Esophagus squamous epithelium (tissue), 5 donors: Measurements from ENCODE around the gene MEGF10. TPM values are rescaled to one million over a fixed set of nuclear protein-coding genes. Genes with fewer than 3 reads are reported as not detected.
A peak's percentile ranks its signal among the peaks of the same experiment; 100 is the strongest.

ENCODE experiments used
- DNase-seq: peaks from one replicate; lab custom pipeline; 2025; lab: John Stamatoyannopoulos, UW
- H3K27ac ChIP-seq, 4 donors: fragments of 200-600 bp; sonication (generic); one replicate each; pipeline ENCODE4 v1.5.1; 2016 to 2019; ENCODE audit warnings: mild to moderate bottlenecking in 1 of 4
- H3K27me3 ChIP-seq, 4 donors: fragments of 200-600 bp; sonication (generic); 1 replicate in 3 of 4; 2 replicates in 1 of 4; pipeline versions ENCODE4 v1.5.1 to v1.6.0; 2017 to 2021; ENCODE audit warnings: antibody characterized with exemption in 1 of 4
- H3K36me3 ChIP-seq, 3 donors: fragments of 200-600 bp; sonication (generic); one replicate each; pipeline ENCODE4 v1.5.1; 2016 to 2019
- H3K4me1 ChIP-seq, 3 donors: fragments of 200-600 bp; sonication (generic); one replicate each; pipeline ENCODE4 v1.5.1; 2017 to 2019
- H3K4me3 ChIP-seq, 4 donors: fragments of 200-600 bp; sonication (generic); 1 replicate in 3 of 4; 2 replicates in 1 of 4; pipeline ENCODE4 v1.5.1; 2016 to 2019; ENCODE audit warnings: mild to moderate bottlenecking in 2 of 4, moderate library complexity in 1 of 4
- H3K9me3 ChIP-seq, 3 donors: fragments of 200-600 bp; sonication (generic); one replicate each; pipeline ENCODE4 v1.5.1; 2016 to 2019
- POLR2A ChIP-seq, 4 donors: fragments of 450-650 bp; IDR thresholded peaks; one replicate each; pipeline ENCODE4 v1.6.1; 2017; ENCODE audit warnings: antibody characterized with exemption in 4 of 4, mild to moderate bottlenecking in 4 of 4, moderate library complexity in 3 of 4
- WGBS, 2 donors: methylation state at CpG; one replicate each; pipeline ENCODE4 v1.1.5; 2018; 5-methylcytosine and 5-hydroxymethylcytosine counted together
- intact Hi-C: fragments of 100-400 bp; cut with DNase I; formaldehyde crosslinking; loops from one replicate; pipeline ENCODE4 v1.15.0; 2022
- total RNA-seq, 4 donors: library from RNA; depleted of rRNA; stranded (reverse); fragments of >200 nt; gene quantifications; one replicate each; pipeline ENCODE4 v1.1.0, GENCODE V29; 2016
- TF ChIP-seq, protein P1 (sequence below), 6 experiments: fragments of 450-650 bp in 4 of 6; fragments of 200-600 bp in 2 of 6; sonication (generic) in 2 of 6; IDR thresholded peaks; one replicate each; pipeline ENCODE4 v1.5.1; 2016 to 2019; ENCODE audit warnings: antibody characterized with exemption in 6 of 6, mild to moderate bottlenecking in 4 of 6, moderate library complexity in 4 of 6
- donor health status: DM: yes; HTN: yes; CAD: no.

MEGF10 gene
- 1 to 10 TPM in 1 of 4 donors, not detected in 3; 1.1 TPM for total RNA-seq

DNA sequence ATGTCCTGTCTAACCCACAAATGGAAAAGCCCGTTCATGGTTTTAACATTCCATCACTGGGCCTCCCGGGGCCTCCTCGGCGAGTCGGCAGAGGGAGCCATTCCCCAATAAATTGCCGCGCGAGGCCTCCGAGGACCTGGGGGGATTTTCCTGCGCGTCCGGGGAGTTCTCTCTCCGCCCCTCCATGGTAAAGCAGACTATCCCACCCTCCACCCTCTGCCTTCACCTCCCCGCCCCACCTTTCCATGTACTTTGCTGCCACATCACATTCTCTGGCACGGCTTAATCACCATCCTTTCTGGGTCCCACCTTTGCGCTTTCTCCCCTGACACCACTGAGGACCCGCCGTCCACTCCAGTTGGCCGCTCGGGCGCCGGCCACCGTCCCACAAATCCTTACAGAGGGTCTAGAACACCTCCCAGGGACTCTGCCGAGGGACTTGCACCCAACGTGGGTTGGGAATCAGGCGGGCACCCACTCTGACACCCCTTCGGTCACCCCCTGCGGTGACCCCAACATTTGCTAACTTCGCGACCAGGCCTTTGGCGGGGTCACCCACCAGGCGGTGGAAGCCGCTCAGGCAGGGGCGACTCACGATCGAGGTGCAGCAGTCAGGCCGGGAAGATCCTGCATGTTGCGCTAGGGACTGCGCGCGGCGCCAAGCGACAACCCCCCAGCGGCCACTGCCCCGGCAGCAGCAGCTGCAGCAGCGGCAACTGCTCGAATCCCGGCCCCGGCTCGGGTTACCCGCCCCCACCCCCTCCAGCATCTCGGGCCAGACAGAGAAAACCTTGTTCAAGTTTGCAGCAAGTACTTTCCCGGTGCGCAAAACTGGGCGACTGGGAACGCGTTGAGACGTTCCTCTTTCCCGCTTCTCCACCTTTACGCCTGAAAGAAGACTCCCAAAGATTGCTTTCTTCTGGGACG is at the start of gene MEGF10:
Gene MEGF10 (plus strand): TSS at position 778 of the 927 bp plus-strand sequence. CDS start 40,513 bp downstream, outside the sequence.
- peaks cover 0 to 64% (median 4%) of the 10 kb centered on the region in 4 donors for H3K27me3 ChIP-seq
- no peaks in the 10 kb centered on the region for H3K36me3 ChIP-seq
- no peak within 1 kb of the TSS for H3K27ac ChIP-seq
- no peaks in the 10 kb centered on the region for H3K9me3 ChIP-seq
- DNase-seq, result no peak
- H3K4me3 ChIP-seq, result peak within 1 kb of the TSS in 3 of 4 donors; percentile 11 to 54 (median 24)
- TF ChIP-seq, protein P1, sequence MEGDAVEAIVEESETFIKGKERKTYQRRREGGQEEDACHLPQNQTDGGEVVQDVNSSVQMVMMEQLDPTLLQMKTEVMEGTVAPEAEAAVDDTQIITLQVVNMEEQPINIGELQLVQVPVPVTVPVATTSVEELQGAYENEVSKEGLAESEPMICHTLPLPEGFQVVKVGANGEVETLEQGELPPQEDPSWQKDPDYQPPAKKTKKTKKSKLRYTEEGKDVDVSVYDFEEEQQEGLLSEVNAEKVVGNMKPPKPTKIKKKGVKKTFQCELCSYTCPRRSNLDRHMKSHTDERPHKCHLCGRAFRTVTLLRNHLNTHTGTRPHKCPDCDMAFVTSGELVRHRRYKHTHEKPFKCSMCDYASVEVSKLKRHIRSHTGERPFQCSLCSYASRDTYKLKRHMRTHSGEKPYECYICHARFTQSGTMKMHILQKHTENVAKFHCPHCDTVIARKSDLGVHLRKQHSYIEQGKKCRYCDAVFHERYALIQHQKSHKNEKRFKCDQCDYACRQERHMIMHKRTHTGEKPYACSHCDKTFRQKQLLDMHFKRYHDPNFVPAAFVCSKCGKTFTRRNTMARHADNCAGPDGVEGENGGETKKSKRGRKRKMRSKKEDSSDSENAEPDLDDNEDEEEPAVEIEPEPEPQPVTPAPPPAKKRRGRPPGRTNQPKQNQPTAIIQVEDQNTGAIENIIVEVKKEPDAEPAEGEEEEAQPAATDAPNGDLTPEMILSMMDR (IDR thresholded peaks at IDR 0.05), result peak in 4 of 6 experiments; percentile 31 to 48 (median 41)
- TF ChIP-seq POLR2A (IDR thresholded peaks at IDR 0.05), result no peak
- WGBS, 2 donors, result 4% methylated on average over 31 to 39 of the region's 61 CpGs
- H3K4me1 ChIP-seq, result peaks cover 0 to 11% (median 8%) of the 10 kb centered on the region in 3 donors
- intact Hi-C loops, result no loop called here

DNA sequence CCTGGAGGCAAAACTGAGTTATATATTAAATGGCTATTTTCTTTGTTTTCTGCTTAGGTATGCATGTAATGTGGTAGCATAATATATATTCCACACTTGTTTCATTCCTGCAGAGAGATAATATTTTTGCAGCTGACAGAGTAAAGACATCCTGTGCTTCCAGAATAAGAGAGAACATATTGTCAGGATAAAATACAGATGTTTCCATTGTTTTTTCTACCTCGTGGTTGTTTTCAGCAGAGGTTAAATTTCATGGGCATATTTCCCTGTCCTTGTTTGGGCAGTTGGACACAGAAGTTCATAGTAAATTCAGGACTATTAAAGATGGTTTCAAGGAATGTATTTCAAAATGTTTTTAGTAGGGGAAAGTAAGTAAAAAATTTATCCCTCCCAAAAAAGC is 47.6 kb upstream of the MEGF10 start:
- TF ChIP-seq, protein P1 (IDR thresholded peaks at IDR 0.05), result no peak
- TF ChIP-seq POLR2A (IDR thresholded peaks at IDR 0.05), result no peak
- no peak for DNase-seq
- intact Hi-C loops, result no loop called here
- no peaks in the 10 kb centered on the region for H3K9me3 ChIP-seq
- WGBS, 2 donors, result 16 to 25% methylated on average over 1 of the region's 1 CpG
- H3K4me1 ChIP-seq, result no peaks in the 10 kb centered on the region
- H3K36me3 ChIP-seq, result no peaks in the 10 kb centered on the region
- no peak overlapping the region for H3K4me3 ChIP-seq
- no peaks in the 10 kb centered on the region for H3K27me3 ChIP-seq
- no peak overlapping the region for H3K27ac ChIP-seq

DNA sequence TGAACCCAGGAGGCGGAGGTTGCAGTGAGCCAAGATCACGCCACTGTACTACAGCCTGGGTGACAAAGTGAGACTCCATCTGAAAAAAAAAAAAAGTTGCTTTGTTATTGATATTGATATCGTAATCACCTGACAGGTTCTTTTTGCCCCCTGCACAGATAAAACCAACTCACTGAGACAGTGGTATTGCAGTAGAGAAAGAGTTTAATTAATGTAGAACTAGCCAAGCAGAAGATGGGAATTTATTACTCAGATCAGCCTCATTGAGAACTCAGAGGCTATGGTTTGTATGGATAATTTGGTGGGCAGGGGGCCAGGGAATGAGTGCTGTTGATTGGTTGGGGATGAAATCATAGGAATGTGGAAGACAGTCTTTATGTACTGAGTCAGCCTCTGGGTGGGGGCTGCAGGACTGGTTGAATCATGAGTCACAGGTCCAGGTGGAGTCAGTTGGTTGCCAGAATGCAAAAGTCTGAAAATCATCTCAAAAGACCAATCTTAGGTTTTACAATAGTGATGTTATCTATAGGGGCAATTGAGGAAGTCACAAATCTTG is 35.8 kb upstream of the MEGF10 start:
- DNase-seq, result no peak
- intact Hi-C loops, result no loop called here
- Histone ChIP-seq H3K4me3 (no peak overlapping the region), H3K27me3 (no peaks in the 10 kb centered on the region), H3K27ac (no peak overlapping the region), H3K36me3 (no peaks in the 10 kb centered on the region), H3K9me3 (peaks cover 0 to 16% (median 13%) of the 10 kb centered on the region in 3 donors), H3K4me1 (no peaks in the 10 kb centered on the region)
- TF ChIP-seq POLR2A (IDR thresholded peaks at IDR 0.05), result no peak
- TF ChIP-seq, protein P1 (IDR thresholded peaks at IDR 0.05), result no peak
- 93 to 95% methylated on average over 3 of the region's 3 CpGs for WGBS, 2 donors

DNA sequence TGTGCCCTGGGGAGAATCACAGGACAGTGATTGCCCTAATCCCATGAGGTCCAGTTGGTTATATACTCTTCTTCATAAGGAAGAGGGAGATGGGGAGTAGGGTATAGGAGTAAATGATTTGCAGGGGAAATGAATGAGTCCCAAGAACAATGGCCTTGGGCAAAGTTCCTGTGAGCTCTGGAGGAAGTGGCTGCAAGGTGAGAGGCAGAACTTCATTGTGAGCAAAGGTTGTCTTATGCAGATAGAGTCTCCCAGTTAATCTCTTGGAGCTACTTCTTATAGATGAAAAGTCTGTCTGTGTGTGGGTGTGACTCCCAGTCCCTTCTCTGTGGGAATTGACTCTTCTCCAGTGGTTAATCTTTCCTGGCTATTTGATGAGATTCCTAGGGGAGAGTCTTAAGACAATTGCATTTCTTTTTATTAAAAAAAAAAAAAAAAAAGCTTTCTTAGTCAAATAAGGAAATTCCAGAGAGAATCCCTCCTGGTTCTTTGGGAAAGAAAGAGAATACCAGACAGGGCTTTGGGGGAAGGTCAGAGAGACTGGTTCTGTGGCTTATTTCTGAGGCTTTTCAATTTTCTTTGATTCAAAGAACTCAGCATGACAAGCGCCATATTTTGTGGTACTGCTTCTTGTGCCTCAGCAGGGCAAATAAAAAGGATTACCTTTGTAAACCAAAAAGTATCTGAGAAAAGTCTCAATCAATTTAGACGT is 33.6 kb upstream of the MEGF10 start:
- Histone ChIP-seq H3K4me3 (no peak overlapping the region), H3K27ac (no peak overlapping the region), H3K27me3 (no peaks in the 10 kb centered on the region), H3K36me3 (no peaks in the 10 kb centered on the region), H3K9me3 (peaks cover 0 to 16% (median 13%) of the 10 kb centered on the region in 3 donors), H3K4me1 (no peaks in the 10 kb centered on the region)
- whole genome bisulfite sequencing, 2 donors, result 45 to 60% methylated on average over 2 of the region's 2 CpGs
- intact Hi-C loops, result no loop called here
- TF ChIP-seq POLR2A (IDR thresholded peaks at IDR 0.05), result no peak
- TF ChIP-seq, protein P1 (IDR thresholded peaks at IDR 0.05), result no peak
- DNase-seq, result no peak
